Measurements from ENCODE around the gene KCNC3. TPM values are rescaled to one million over a fixed set of nuclear protein-coding genes. Genes with fewer than 3 reads are reported as not detected.
A peak's percentile ranks its signal among the peaks of the same experiment; 100 is the strongest.

KCNC3 gene
- total RNA-seq, 2 donors from 2014 or later, result 8.6 to 10.7 TPM

DNA sequence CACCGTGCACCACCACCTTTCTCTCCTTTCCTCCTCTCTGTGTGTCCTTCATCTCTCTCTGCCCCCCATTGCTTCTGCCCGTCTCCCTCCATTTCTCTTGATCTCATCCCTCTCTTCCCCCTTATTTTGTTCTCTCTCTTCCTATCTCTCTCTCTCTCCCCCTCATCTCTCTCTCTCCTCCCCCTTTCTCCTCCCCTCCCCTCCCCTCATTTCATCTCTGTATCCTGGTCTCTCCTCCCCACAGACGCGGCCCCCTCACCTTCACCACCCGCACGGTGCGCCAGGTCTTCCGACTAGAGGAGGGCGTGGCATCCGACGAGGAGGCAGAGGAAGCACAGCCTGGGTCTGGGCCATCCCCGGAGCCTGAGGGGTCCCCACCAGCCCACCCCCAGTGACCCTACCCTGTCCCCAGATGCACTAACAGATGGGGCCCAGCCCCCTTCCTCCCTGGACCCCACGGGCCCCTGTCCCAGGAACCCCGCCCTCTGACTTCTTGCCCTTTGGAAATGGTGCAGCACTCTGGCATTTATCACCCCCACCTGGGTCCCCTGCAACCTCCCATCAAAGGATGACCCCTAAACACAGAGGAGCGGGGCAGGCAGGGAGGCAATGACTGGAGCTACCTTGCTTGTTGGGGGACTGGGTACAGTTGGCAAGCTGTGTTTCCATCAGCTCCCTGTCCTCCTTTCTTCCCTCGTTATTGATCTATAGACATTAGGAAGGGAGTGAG is 19.6 kb downstream of the KCNC3 start:
- no peaks in the 10 kb centered on the region for H3K36me3 Mint-ChIP-seq (ENCODE audit: low read depth)
- no peaks in the 10 kb centered on the region for H3K36me3 ChIP-seq (ENCODE audit: control insufficient read depth, insufficient read depth, low read length)
- H3K27me3 Mint-ChIP-seq (ENCODE audit: insufficient read depth), result peaks cover 22% of the 10 kb centered on the region
- H3K4me3 ChIP-seq (ENCODE audit: low read length), result no peak overlapping the region
- peaks cover 10% of the 10 kb centered on the region for H3K27me3 ChIP-seq (ENCODE audit: control insufficient read depth, insufficient read depth, low read length, poor library complexity, severe bottlenecking)
- DNase-seq, result peak; percentile 33
- H3K4me1 Mint-ChIP-seq, result peaks cover 16% of the 10 kb centered on the region
- no peak overlapping the region for H3K4me3 Mint-ChIP-seq
- H3K9ac ChIP-seq (ENCODE audit: extremely low read depth, low read length, poor library complexity, severe bottlenecking), result no peak overlapping the region
- no peak overlapping the region for H3K27ac Mint-ChIP-seq
- H3K4me1 ChIP-seq (ENCODE audit: control insufficient read depth, insufficient read depth, low read length), result no peaks in the 10 kb centered on the region
- no peaks in the 10 kb centered on the region for H3K9me3 Mint-ChIP-seq
- no peaks in the 10 kb centered on the region for H3K9me3 ChIP-seq (ENCODE audit: control insufficient read depth, low read length)
- no peak overlapping the region for H3K27ac ChIP-seq (ENCODE audit: low read depth, low read length)
- WGBS, 2 experiments (ENCODE audit: insufficient coverage in 1 of 2, insufficient read length in 1 of 2), result 76 to 83% methylated on average over 5 to 16 of the region's 16 CpGs
- TF ChIP-seq, protein P1, sequence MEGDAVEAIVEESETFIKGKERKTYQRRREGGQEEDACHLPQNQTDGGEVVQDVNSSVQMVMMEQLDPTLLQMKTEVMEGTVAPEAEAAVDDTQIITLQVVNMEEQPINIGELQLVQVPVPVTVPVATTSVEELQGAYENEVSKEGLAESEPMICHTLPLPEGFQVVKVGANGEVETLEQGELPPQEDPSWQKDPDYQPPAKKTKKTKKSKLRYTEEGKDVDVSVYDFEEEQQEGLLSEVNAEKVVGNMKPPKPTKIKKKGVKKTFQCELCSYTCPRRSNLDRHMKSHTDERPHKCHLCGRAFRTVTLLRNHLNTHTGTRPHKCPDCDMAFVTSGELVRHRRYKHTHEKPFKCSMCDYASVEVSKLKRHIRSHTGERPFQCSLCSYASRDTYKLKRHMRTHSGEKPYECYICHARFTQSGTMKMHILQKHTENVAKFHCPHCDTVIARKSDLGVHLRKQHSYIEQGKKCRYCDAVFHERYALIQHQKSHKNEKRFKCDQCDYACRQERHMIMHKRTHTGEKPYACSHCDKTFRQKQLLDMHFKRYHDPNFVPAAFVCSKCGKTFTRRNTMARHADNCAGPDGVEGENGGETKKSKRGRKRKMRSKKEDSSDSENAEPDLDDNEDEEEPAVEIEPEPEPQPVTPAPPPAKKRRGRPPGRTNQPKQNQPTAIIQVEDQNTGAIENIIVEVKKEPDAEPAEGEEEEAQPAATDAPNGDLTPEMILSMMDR (conservative IDR thresholded peaks at IDR 0.05), result no peak

DNA sequence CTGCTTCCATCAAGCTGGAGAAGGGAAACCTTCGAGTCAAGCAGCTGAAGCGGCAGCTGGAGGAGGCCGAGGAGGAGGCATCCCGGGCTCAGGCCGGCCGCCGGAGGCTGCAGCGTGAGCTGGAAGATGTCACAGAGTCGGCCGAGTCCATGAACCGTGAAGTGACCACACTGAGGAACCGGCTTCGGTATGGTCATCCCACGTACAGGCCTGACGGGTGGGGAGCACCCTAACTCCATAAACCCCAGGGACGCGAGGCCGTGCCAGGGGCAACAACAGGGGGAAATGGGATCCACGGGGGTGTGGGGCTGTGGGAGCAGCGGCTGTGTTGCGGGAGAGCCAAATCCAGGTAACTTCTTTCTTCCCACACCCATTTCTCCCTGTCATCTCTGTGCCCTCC is 20.2 kb downstream of the KCNC3 start:
- Histone ChIP-seq H3K36me3 (ENCODE audit: control insufficient read depth, insufficient read depth, low read length) (no peaks in the 10 kb centered on the region), H3K4me1 (ENCODE audit: control insufficient read depth, insufficient read depth, low read length) (no peaks in the 10 kb centered on the region), H3K9me3 (ENCODE audit: control insufficient read depth, low read length) (no peaks in the 10 kb centered on the region), H3K27me3 (ENCODE audit: control insufficient read depth, insufficient read depth, low read length, poor library complexity, severe bottlenecking) (peaks cover 10% of the 10 kb centered on the region), H3K4me3 (ENCODE audit: low read length) (no peak overlapping the region), H3K9ac (ENCODE audit: extremely low read depth, low read length, poor library complexity, severe bottlenecking) (no peak overlapping the region), H3K27ac (ENCODE audit: low read depth, low read length) (no peak overlapping the region)
- H3K4me3 Mint-ChIP-seq, result no peak overlapping the region
- H3K4me1 Mint-ChIP-seq, result peaks cover 12% of the 10 kb centered on the region
- TF ChIP-seq, protein P1 (conservative IDR thresholded peaks at IDR 0.05), result no peak
- H3K27ac Mint-ChIP-seq, result no peak overlapping the region
- H3K9me3 Mint-ChIP-seq, result no peaks in the 10 kb centered on the region
- peaks cover 20% of the 10 kb centered on the region for H3K27me3 Mint-ChIP-seq (ENCODE audit: insufficient read depth)
- DNase-seq, result peak; percentile 36
- 77 to 86% methylated on average over 9 to 21 of the region's 21 CpGs for WGBS, 2 experiments (ENCODE audit: insufficient coverage in 1 of 2, insufficient read length in 1 of 2)
- peaks cover 1% of the 10 kb centered on the region for H3K36me3 Mint-ChIP-seq (ENCODE audit: low read depth)

DNA sequence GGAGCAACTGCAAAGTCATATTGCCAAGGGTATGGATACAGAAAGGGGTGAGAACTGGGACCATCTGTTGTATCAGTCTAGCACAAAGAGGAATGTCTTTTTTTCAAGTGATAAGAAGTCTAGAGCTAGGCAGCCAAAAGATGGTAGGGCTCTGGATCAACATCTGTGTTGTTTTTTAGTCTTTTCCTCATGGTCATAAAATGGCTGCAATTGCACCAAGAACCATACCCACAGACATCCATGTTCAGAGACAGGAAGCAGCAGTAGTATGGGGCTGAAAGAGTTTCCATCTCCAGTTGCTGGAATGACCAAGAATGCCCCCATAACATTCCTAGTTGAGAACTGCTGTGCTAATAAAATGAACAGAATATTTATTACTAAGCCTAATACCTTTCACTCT is 25.6 kb downstream of the KCNC3 start:
- no peak overlapping the region for H3K27ac ChIP-seq (ENCODE audit: low read depth, low read length)
- no peak for DNase-seq
- H3K4me3 Mint-ChIP-seq, result no peak overlapping the region
- H3K4me3 ChIP-seq (ENCODE audit: low read length), result no peak overlapping the region
- H3K27me3 ChIP-seq (ENCODE audit: control insufficient read depth, insufficient read depth, low read length, poor library complexity, severe bottlenecking), result no peaks in the 10 kb centered on the region
- peaks cover 21% of the 10 kb centered on the region for H3K36me3 Mint-ChIP-seq (ENCODE audit: low read depth)
- no peak overlapping the region for H3K9ac ChIP-seq (ENCODE audit: extremely low read depth, low read length, poor library complexity, severe bottlenecking)
- H3K27ac Mint-ChIP-seq, result no peak overlapping the region
- peaks cover 9% of the 10 kb centered on the region for H3K9me3 ChIP-seq (ENCODE audit: control insufficient read depth, low read length)
- no peaks in the 10 kb centered on the region for H3K4me1 ChIP-seq (ENCODE audit: control insufficient read depth, insufficient read depth, low read length)
- H3K9me3 Mint-ChIP-seq, result peaks cover 2% of the 10 kb centered on the region
- H3K4me1 Mint-ChIP-seq, result no peaks in the 10 kb centered on the region
- peaks cover 7% of the 10 kb centered on the region for H3K27me3 Mint-ChIP-seq (ENCODE audit: insufficient read depth)
- no peaks in the 10 kb centered on the region for H3K36me3 ChIP-seq (ENCODE audit: control insufficient read depth, insufficient read depth, low read length)
- TF ChIP-seq, protein P1 (conservative IDR thresholded peaks at IDR 0.05), result no peak

All from endodermal cell (in vitro differentiated cells).